Panc1 (cell line): ENCODE results near the gene SLC7A9. TPM values are rescaled to one million over a fixed set of nuclear protein-coding genes. Genes with fewer than 3 reads are reported as not detected.
"Not testable (repeated sequence)": the region's sequence is repeated elsewhere in the genome, so short reads cannot be mapped to it uniquely, and the experiment has no call there.

ENCODE experiments used
- ATAC-seq: fragments of 200-7000 bp; cut with Tn5 transposase; 2 replicates; pipeline ENCODE4 v1.9.1; 2020; ENCODE audit warnings: mild to moderate bottlenecking, moderate library complexity
- BruUV-seq: library from RNA; stranded (reverse); fragments of 400-500 nt; replicated peaks from 2 replicates; lab custom pipeline; 2021; lab: Mats Ljungman, UMichigan
- CTCF ChIA-PET: fragments of 300-600 bp; sonication (Branson Sonifier 250); formaldehyde crosslinking; loops from one replicate; lab custom pipeline; 2022; ENCODE audit warnings: antibody characterized with exemption; lab: Charles Lee
- POLR2A ChIA-PET: fragments of 300-600 bp; sonication (Branson Sonifier 250); formaldehyde crosslinking; loops from one replicate; lab custom pipeline; 2022; ENCODE audit warnings: antibody characterized with exemption; lab: Charles Lee
- DNase-seq: peaks from one replicate; pipeline ENCODE4 v3.0.0-alpha.2; 2010; ENCODE audit warnings: low read depth, low spot score
- H3K27ac ChIP-seq: 2 replicates; pipeline ENCODE4 v1.5.1; 2011; ENCODE audit warnings: mild to moderate bottlenecking, low read length, inconsistent platforms
- H3K27me3 ChIP-seq: fragments of 200-500 bp; sonication (Bioruptor generic); 2 replicates; pipeline ENCODE4 v1.6.0; 2014; ENCODE audit warnings: low read length, inconsistent platforms; ENCODE audit not compliant: control insufficient read depth, insufficient read depth
- H3K36me3 ChIP-seq: fragments of 200-500 bp; sonication (Bioruptor generic); 2 replicates; pipeline ENCODE4 v1.5.1; 2014; ENCODE audit warnings: inconsistent platforms, mild to moderate bottlenecking, low read length, moderate library complexity; ENCODE audit not compliant: control insufficient read depth, insufficient read depth
- H3K4me1 ChIP-seq: 2 replicates; pipeline ENCODE4 v1.5.1; 2011; ENCODE audit warnings: inconsistent platforms, mild to moderate bottlenecking, low read length, moderate library complexity; ENCODE audit not compliant: control insufficient read depth, insufficient read depth
- H3K4me3 ChIP-seq, 2 experiments: 2 replicates each; pipeline ENCODE4 v1.5.1; 2011 to 2012; ENCODE audit warnings: low read depth in 2 of 2, low read length in 2 of 2, mild to moderate bottlenecking in 2 of 2, inconsistent platforms in 1 of 2, moderate library complexity in 1 of 2
- H3K9me3 ChIP-seq: fragments of 200-500 bp; sonication (Bioruptor generic); 2 replicates; pipeline ENCODE4 v1.5.1; 2014; ENCODE audit warnings: low read depth, mild to moderate bottlenecking, inconsistent platforms, low read length, moderate library complexity; ENCODE audit not compliant: control insufficient read depth, insufficient read depth
- CTCF ChIP-seq: fragments of 450-650 bp; IDR thresholded peaks from 2 replicates; pipeline ENCODE4 v1.5.1; 2017; ENCODE audit warnings: mild to moderate bottlenecking
- POLR2AphosphoS5 ChIP-seq: IDR thresholded peaks from 2 replicates; pipeline ENCODE4 v1.6.1; 2012; ENCODE audit warnings: mild to moderate bottlenecking, low read depth, low read length, moderate library complexity
- REST ChIP-seq, 2 experiments: IDR thresholded peaks; 2 replicates each; pipeline ENCODE4 v1.6.1; 2011 to 2012; ENCODE audit warnings: low read depth in 2 of 2, control low read depth in 1 of 2, low read length in 1 of 2, mild to moderate bottlenecking in 1 of 2, moderate library complexity in 1 of 2; ENCODE audit not compliant: insufficient read depth in 1 of 2
- SIN3A ChIP-seq: IDR thresholded peaks from 2 replicates; pipeline ENCODE4 v1.6.1; 2012; ENCODE audit warnings: low read depth, mild to moderate bottlenecking, low read length, moderate library complexity, borderline replicate concordance; ENCODE audit not compliant: insufficient read depth
- TCF7L2 ChIP-seq: IDR thresholded peaks from 2 replicates; pipeline ENCODE4 v1.6.1; 2011; ENCODE audit warnings: mild to moderate bottlenecking, low read depth, low read length, inconsistent platforms
- in situ Hi-C: cut with HindIII; loops from 2 replicates; pipeline ENCODE4 v1.10.0; 2016; ENCODE audit warnings: low sequenced_read_pairs, low pct_unique_long_range_greater_than_20kb
- intact Hi-C: fragments of 100-400 bp; cut with micrococcal nuclease; formaldehyde crosslinking; loops from one replicate; pipeline ENCODE4 v1.10.0; 2022; ENCODE audit not compliant: unreplicated experiment
- total RNA-seq: library from RNA; stranded (reverse); gene quantifications from one replicate; pipeline ENCODE4 v1.2.1, GENCODE V29; 2021; ENCODE audit not compliant: unreplicated experiment

Gene SLC7A9
- total RNA-seq, 1 experiment from 2014 or later: 0.28 TPM

DNA sequence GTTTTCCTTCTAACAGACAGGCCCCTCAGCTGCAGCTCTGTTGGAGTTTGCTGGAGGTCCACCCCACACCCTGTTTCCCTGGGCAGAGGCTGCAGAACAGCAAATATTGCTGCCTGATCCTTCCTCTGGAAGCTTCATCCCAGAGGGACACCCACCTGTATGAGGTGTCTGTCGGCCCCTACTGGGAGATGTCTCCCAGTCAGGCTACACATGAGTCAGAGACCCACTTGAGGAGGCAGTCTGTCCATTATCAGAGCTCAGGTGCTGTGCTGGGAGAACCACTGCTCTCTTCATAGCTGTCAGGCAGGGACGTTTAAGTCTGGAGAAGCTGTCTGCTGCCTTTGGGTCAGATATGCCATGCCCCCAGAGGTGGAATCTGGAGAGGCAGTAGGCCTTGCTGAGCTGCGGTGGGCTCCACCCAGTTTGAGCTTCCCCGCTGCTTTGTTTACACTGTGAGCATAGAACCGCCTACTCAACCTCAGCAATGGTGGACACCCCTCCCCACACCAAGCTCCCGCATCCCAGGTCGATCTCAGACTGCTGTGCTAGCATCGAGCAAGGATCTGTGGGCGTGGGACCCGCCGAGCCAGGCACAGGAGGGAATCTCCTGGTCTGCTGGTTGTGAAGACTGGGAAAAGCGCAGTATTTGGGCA is 82.3 kb downstream of the SLC7A9 start:
- ATAC-seq, H3K36me3 ChIP-seq, H3K27me3 ChIP-seq, H3K9me3 ChIP-seq, H3K4me3 ChIP-seq, BruUV-seq, H3K27ac ChIP-seq, POLR2A ChIA-PET, intact Hi-C loops, H3K4me1 ChIP-seq, DNase-seq, in situ Hi-C loops: not testable (repeated sequence)
- CTCF ChIA-PET: interaction anchor here (0.5 kb wide), 1 partner anchor 52 kb away, joined by 8 read pairs; no protein-coding TSS in a partner anchor

DNA sequence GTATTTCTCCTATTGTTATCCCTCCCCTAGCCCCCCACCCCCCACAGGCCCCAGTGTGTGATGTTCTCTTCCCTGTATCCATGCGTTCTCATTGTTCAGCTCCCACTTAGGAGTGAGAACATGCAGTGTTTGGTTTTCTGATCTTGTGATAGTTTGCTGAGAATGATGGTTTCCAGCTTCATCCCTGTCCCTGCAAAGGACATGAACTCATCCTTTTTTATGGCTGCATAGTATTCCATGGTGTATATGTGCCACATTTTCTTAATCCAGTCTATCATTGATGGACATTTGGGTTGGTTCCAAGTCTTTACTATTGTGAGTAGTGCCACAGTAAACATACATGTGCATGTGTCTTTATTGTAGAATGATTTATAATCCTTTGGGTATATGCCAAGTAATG is 87.5 kb downstream of the SLC7A9 start:
- H3K9me3 ChIP-seq, H3K27me3 ChIP-seq, POLR2A ChIA-PET, H3K4me1 ChIP-seq, in situ Hi-C loops, H3K36me3 ChIP-seq, BruUV-seq, H3K27ac ChIP-seq, intact Hi-C loops, DNase-seq, CTCF ChIA-PET, ATAC-seq, H3K4me3 ChIP-seq: not testable (repeated sequence)

DNA sequence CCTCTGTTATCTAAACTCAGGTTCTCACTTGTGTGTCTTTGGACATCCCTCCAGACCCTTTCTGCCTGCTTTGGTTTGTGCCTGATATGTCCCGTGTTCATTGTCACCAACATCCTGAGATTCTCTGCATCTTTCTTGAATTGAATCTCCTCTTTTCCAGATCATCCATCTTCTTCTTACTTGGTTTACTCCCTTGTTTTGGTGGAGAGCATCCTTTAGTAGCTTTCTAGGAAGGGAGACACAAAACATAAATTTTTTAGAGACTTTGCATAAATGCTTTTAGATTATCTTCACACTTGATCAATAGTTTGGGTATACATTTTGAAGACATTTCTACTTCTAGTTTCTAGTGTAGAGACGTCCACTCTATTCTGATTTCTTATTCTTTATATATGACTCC is 88.3 kb downstream of the SLC7A9 start:
- Histone ChIP-seq H3K4me3 (no peak overlapping the region), H3K36me3 (no peaks in the 10 kb centered on the region), H3K27me3 (no peaks in the 10 kb centered on the region), H3K27ac (no peak overlapping the region), H3K4me1 (no peaks in the 10 kb centered on the region), H3K9me3 (no peaks in the 10 kb centered on the region)
- CTCF ChIA-PET: no interaction called here
- intact Hi-C loops: no loop called here
- TF ChIP-seq REST (IDR thresholded peaks at IDR 0.05; ENCODE audit: insufficient read depth in 1 of 2, low read depth in 2 of 2, low read length in 1 of 2) (no peak), SIN3A (no peak), TCF7L2 (no peak), CTCF (no peak), POLR2AphosphoS5 (no peak)
- POLR2A ChIA-PET: no interaction called here
- in situ Hi-C loops: no loop called here
- no peak for DNase-seq
- BruUV-seq: no TSS peak
- ATAC-seq: no peak

Other genes with a start within 250 kb of the SLC7A9 start
- 64.2 TPM for gene ANKRD27, start 194.6 kb downstream of the SLC7A9 start, total RNA-seq
- gene RGS9BP, start 193.9 kb downstream of the SLC7A9 start, total RNA-seq: 1.3 TPM
- gene NUDT19, start 177.9 kb downstream of the SLC7A9 start, total RNA-seq: 41.4 TPM
- 0.33 TPM for gene TDRD12, start 150.0 kb downstream of the SLC7A9 start, total RNA-seq
- gene CEP89, start 102.2 kb upstream of the SLC7A9 start, total RNA-seq: 39.9 TPM
- 16.0 TPM for gene FAAP24, start 102.5 kb upstream of the SLC7A9 start, total RNA-seq
- 227 TPM for gene RHPN2, start 195.1 kb upstream of the SLC7A9 start, total RNA-seq
- 34.7 TPM for gene GPATCH1, start 211.4 kb upstream of the SLC7A9 start, total RNA-seq